SK-N-MC (cell line): Measurements from ENCODE around the gene MYH14.
"Not testable (repeated sequence)": the region's sequence is repeated elsewhere in the genome, so short reads cannot be mapped to it uniquely, and the experiment has no call there.

Experiments
- DNase-seq: peaks from one replicate; pipeline ENCODE4 v3.0.0-alpha.2; 2011; ENCODE audit warnings: low read depth, low spot score
- H3K27ac ChIP-seq: fragments of 200-600 bp; sonication (generic); 2 replicates; pipeline ENCODE4 v1.5.1; 2016; ENCODE audit warnings: mixed run types
- H3K36me3 ChIP-seq: fragments of 200-600 bp; sonication (generic); 2 replicates; pipeline ENCODE4 v1.6.1; 2017; ENCODE audit warnings: antibody characterized with exemption, low read length, mixed read lengths; ENCODE audit not compliant: insufficient read depth
- H3K4me3 ChIP-seq: fragments of 200-600 bp; sonication (generic); 2 replicates; pipeline ENCODE4 v1.5.1; 2016
- H3K9ac ChIP-seq: fragments of 200-600 bp; sonication (generic); 2 replicates; pipeline ENCODE4 v1.8.0; 2017; ENCODE audit warnings: mixed run types, mixed read lengths; ENCODE audit not compliant: insufficient read length
- H3K9me3 ChIP-seq: fragments of 200-600 bp; sonication (generic); 2 replicates; pipeline ENCODE4 v1.6.1; 2017; ENCODE audit warnings: low read depth, mild to moderate bottlenecking, antibody characterized with exemption, low read length, moderate library complexity, mixed read lengths
- EZH2 ChIP-seq: fragments of 200-600 bp; sonication (generic); IDR thresholded peaks from one replicate; pipeline ENCODE4 v1.6.1; 2017; ENCODE audit warnings: antibody characterized with exemption
- FOXP2 ChIP-seq: optimal IDR thresholded peaks from 2 replicates; pipeline ENCODE3; 2011; ENCODE audit warnings: mild to moderate bottlenecking, moderate library complexity; ENCODE audit not compliant: insufficient read depth; ENCODE audit errors: extremely low read length, control extremely low read depth
- POLR2AphosphoS5 ChIP-seq: IDR thresholded peaks from 2 replicates; pipeline ENCODE4 v1.6.1; 2012; ENCODE audit warnings: mild to moderate bottlenecking, low read depth, low read length, borderline replicate concordance

MYH14 gene

DNA sequence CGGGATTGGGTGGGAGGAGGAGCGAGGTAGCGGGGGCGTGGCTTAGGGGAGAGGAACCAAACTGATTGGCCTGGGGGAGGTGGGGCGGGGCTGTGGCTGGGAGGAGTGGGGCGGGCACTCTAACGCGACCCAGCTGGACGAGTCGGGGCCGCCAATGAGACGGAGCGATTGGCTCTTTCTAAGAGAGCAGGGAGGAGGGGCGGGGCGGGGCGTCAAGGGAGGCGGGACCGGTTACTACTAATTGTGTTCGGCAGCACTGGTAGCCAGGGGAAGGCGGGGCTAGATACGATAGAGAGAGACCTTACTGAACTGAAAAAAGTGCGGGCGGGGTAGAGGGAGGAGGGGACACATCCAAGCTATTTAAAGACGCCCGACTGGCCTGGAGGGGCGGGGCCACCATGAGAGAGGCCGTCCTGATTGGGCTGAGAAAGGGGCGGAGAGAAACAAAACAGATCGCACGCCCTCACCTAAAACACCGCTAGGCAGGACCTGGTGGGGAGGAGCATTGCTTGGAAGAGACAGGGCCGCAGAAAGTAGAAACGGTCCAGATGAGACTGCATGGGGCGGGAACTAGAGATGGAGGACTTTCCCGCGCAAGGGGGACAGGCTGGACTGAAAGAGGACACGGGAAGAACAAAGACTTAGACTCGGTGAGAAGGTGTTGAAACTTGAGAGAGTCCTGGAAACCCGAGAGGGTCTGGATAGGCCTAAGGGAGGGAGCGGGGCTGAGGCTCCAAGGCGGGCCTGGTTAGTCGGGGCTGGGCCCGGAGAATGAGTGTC, 125.9 kb downstream of the MYH14 start, which contains the start of gene KCNC3:
KCNC3 (minus strand) TSS at position 232 of the 780 bp plus-strand sequence. CDS start 295 bp downstream, outside the sequence.
- no peaks in the 10 kb centered on the region for H3K36me3 ChIP-seq
- peak within 1 kb of the TSS; percentile 68 for H3K4me3 ChIP-seq
- no peak within 1 kb of the TSS for H3K9ac ChIP-seq
- TF ChIP-seq FOXP2 = no peak
- TF ChIP-seq EZH2 = no peak
- TF ChIP-seq POLR2AphosphoS5 = no peak
- no peaks in the 10 kb centered on the region for H3K9me3 ChIP-seq
- peak; percentile 10 for DNase-seq
- no peak within 1 kb of the TSS; the same call in 1 of the 2 replicates for H3K27ac ChIP-seq

DNA sequence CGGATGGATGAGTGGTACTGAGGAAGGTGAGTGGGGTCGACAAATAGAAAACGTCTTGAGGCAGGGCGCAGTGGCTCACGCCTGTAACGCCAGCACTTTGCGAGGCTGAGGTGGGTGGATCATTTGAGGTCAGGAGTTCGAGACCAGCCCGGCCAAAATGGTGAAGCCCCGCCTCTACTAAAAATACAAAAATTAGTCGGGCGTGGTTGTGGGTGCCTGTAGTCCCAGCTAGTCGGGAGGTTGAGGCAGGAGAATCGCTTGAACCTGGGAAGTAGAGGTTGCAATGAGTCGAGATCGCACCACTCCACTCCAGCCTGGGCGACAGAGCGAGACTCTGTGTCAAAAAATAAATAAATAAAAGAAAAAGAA, 126.5 kb downstream of the MYH14 start:
- peak overlapping the region; percentile 68 for H3K4me3 ChIP-seq
- not testable (repeated sequence) for H3K9me3 ChIP-seq, H3K9ac ChIP-seq, H3K27ac ChIP-seq, DNase-seq, H3K36me3 ChIP-seq

DNA sequence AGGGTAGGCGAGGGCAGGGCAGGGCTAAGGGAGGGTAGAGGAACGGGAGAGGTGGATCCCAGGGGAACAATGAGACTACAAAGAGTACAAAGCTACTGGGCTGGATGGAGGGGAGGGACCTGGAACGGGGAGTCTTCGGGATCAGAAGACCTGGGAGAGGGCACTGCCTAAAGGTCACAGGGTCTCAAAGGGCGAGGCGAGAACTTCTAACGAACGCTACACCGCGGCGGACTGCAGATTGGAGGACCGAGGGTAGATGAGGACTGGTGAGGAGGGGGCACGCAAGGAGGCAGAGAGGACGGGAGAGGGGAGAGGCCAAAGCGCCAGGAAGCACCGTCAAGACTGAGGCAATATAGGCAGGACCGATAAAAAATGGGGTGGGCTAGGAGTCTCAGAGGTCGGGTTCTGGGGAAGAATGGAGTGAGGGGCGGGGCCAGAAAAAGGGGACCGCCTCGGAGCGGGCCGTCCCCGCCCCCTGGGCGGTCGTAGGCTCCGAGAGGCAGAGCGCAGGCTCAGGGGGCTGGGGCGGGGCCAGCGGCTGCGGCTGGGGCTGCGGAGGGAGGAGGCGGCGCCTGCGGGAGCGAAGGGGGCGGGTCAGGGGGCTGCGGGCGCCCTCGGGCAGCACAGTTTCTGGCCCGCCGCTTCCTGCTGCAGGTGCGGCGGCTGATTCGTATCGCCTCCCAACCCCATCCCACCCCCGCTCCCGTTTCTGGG, 127.1 kb downstream of the MYH14 start:
- TF ChIP-seq EZH2 (no peak), POLR2AphosphoS5 (no peak), FOXP2 (no peak)
- Histone ChIP-seq H3K36me3 (no peaks in the 10 kb centered on the region), H3K9me3 (no peaks in the 10 kb centered on the region), H3K27ac (no peak overlapping the region), H3K4me3 (peak overlapping the region; percentile 67), H3K9ac (no peak overlapping the region)
- no peak for DNase-seq

DNA sequence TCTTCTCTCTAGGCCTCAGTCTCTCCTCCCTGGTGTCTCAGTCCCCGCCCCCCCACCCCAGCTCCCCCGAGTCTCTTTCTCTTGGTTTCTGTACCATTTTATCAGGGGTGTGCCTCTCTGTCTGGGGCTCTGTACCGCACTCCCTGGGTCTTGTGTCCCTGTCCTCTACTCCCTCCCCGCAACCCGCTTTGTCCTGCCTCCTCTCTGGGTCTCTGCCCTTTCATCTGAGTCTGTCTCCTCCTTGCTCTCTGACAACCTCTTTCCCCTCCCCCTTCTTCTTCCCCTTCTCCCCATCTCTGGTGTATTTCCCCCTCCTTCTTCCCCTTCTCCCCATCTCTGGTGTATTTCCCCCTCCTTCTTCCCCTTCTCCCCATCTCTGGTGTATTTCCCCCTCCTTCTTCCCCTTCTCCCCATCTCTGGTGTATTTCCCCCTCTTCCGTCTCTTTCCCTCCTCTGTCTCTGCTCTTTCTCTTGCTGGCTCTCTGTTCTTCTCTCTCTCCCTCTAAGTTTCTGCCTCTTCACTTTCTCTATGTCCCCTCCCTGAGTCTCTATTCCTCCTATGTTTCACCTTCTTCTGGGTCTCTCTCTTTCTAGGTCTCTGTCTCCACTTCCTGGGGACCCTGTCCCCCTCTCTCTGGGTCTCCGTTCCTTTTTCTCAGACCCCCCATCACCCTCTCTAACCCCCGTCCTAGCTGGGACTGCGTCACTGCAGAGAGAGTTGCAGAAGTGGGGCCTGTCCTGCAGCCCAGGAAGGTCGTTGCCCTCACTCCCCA, 128.0 kb downstream of the MYH14 start:
- Histone ChIP-seq H3K27ac (no peak overlapping the region), H3K9ac (no peak overlapping the region), H3K9me3 (no peaks in the 10 kb centered on the region), H3K36me3 (no peaks in the 10 kb centered on the region), H3K4me3 (peak overlapping the region; percentile 67)
- DNase-seq = no peak
- no peak for TF ChIP-seq EZH2
- no peak for TF ChIP-seq FOXP2
- TF ChIP-seq POLR2AphosphoS5 = no peak

DNA sequence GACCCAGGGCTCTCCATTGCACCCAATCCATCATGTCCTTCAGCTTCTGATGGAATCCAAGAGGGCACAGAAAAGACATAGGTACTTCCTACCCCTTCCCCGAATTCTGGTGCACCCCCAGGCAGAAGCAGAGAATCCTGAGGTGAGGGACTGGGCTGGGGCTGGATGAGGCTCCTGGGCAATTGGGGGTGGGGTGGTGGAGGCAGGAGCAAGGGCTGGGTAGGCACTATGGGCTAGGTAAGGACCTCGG, 128.5 kb downstream of the MYH14 start:
- Histone ChIP-seq H3K27ac (no peak overlapping the region), H3K9ac (no peak overlapping the region), H3K9me3 (no peaks in the 10 kb centered on the region), H3K36me3 (no peaks in the 10 kb centered on the region), H3K4me3 (no peak overlapping the region)
- TF ChIP-seq POLR2AphosphoS5 = no peak
- no peak for TF ChIP-seq FOXP2
- no peak for TF ChIP-seq EZH2
- no peak for DNase-seq

DNA sequence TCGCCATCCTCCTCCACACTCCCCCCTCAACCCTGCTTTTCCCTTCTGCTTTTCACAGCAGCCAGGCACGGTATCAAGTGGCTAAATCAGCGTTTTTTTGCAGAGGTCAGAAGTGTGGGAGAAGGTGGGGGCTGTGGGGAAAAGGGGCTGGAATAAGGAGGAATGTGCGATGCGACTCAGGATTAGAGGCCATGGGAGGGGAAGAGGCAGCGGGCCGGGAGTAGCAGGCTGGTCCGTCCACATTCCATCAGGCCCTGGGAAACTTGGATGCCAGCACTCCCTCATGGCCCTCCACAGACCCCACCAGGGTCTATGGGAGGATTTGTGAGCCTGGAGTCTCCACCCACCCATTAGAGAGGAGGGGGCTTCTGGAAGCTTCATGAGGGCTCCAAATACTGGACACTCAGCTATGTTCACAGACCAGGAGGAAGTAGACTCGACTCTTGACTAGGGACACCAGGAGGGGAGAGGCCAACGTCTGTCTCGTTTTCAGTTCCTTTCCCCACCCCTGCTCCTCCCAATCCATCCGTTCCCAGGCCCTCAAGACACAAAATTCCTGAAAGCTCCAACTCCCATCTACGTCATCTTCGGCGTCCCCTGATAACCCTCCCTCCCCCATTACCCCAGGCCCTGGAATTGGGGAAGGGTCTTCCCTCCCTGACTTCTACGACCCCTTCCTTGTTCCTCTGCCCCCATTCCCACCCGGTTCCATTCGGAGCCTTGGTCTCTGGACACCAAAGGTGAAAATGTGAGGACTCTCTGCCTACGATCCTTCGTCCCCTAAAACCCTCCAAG, 129.0 kb downstream of the MYH14 start:
- Histone ChIP-seq H3K9ac (no peak overlapping the region), H3K27ac (no peak overlapping the region), H3K9me3 (no peaks in the 10 kb centered on the region), H3K36me3 (no peaks in the 10 kb centered on the region), H3K4me3 (no peak overlapping the region; the same call in 1 of the 2 replicates)
- TF ChIP-seq FOXP2 = no peak
- TF ChIP-seq EZH2 = no peak
- no peak for TF ChIP-seq POLR2AphosphoS5
- no peak for DNase-seq

DNA sequence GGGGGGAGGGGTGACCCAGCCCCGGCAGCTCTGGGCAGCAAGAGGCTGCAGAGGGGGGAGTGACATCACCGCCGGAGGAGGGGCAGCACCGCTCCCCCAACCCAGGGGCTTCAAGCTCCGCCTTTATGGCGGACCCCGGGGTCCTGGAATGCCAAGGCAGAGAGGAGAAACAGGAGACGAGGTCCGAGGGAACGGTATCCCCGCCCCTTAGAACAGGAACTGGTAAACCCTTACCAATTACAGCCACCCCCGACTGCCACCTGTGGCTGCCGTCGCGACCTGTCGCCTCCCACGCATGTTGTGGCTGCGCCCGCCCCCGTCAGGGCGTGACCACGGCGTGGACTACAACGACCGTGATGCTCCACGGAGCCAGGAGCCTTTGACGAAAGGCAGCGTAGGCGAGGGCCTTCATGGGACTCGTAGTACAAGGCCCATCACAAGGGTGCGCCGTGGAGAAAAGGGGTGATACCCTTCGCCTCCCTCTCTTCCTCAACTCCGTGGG, 129.9 kb downstream of the MYH14 start:
- TF ChIP-seq EZH2 (no peak), FOXP2 (no peak), POLR2AphosphoS5 (no peak)
- Histone ChIP-seq H3K9me3 (no peaks in the 10 kb centered on the region), H3K36me3 (no peaks in the 10 kb centered on the region), H3K9ac (peak overlapping the region; percentile 21), H3K27ac (no peak overlapping the region), H3K4me3 (peak overlapping the region; percentile 84)
- peak; percentile 45 for DNase-seq
